Progenitor cell of endocrine pancreas (in vitro differentiated cells): ENCODE results near the gene ADGRL3. TPM values are rescaled to one million over a fixed set of nuclear protein-coding genes. Genes with fewer than 3 reads are reported as not detected.

Experiments
- DNase-seq: peaks from one replicate; pipeline ENCODE4 v3.0.0; 2021; ENCODE audit warnings: low spot score; ENCODE audit not compliant: unreplicated experiment
- H3K27ac Mint-ChIP-seq: 2 replicates; pipeline ENCODE4 v1.8.0; 2021; ENCODE audit warnings: mild to moderate bottlenecking, moderate library complexity, mixed read lengths
- H3K27me3 Mint-ChIP-seq: 2 replicates; pipeline ENCODE4 v1.8.0; 2021; ENCODE audit warnings: mixed read lengths
- H3K36me3 Mint-ChIP-seq: 2 replicates; pipeline ENCODE4 v1.8.0; 2022; ENCODE audit warnings: mixed read lengths; ENCODE audit not compliant: insufficient read depth
- H3K4me1 Mint-ChIP-seq: 2 replicates; pipeline ENCODE4 v1.8.0; 2021; ENCODE audit warnings: low read depth, mixed read lengths
- H3K4me3 Mint-ChIP-seq: 2 replicates; pipeline ENCODE4 v1.8.0; 2021; ENCODE audit warnings: low read depth, mild to moderate bottlenecking, moderate library complexity, mixed read lengths
- H3K9me3 Mint-ChIP-seq: 2 replicates; pipeline ENCODE4 v1.8.0; 2021; ENCODE audit warnings: low read depth, mixed read lengths
- total RNA-seq: library from RNA; stranded (reverse); gene quantifications from 2 replicates; pipeline ENCODE4 v1.2.1, GENCODE V29; 2021
- TF ChIP-seq, protein P1 (sequence below): fragments of 200-600 bp; sonication (generic); IDR thresholded peaks from one replicate; pipeline ENCODE4 v1.5.0; 2021; ENCODE audit warnings: antibody characterized with exemption, mild to moderate bottlenecking; ENCODE audit not compliant: unreplicated experiment

Gene ADGRL3
- total RNA-seq, 1 donor from 2014 or later = 5.6 TPM

DNA sequence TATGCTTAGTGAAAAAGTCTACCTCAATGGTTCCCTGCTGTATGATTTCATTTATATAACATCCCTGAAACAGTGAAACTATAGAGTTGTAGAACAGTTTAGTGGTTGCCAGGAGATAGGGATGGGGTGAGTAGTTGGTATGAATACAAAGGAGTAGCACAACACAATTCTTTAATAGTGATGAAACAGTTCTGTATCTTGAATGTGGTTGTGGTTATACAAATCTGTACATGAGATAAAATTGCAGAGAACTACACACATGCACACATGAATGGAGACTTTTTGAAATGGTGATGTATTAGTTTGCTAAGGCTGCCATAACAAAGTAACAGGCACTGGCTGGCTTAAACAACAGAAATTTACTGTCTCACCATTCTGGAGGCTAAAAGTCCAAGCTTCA, 677.1 kb downstream of the ADGRL3 start:
- Mint-ChIP-seq H3K36me3 (no peaks in the 10 kb centered on the region), H3K9me3 (no peaks in the 10 kb centered on the region), H3K27me3 (no peaks in the 10 kb centered on the region), H3K4me1 (no peaks in the 10 kb centered on the region), H3K27ac (no peak overlapping the region), H3K4me3 (no peak overlapping the region)
- DNase-seq = no peak
- TF ChIP-seq, protein P1, sequence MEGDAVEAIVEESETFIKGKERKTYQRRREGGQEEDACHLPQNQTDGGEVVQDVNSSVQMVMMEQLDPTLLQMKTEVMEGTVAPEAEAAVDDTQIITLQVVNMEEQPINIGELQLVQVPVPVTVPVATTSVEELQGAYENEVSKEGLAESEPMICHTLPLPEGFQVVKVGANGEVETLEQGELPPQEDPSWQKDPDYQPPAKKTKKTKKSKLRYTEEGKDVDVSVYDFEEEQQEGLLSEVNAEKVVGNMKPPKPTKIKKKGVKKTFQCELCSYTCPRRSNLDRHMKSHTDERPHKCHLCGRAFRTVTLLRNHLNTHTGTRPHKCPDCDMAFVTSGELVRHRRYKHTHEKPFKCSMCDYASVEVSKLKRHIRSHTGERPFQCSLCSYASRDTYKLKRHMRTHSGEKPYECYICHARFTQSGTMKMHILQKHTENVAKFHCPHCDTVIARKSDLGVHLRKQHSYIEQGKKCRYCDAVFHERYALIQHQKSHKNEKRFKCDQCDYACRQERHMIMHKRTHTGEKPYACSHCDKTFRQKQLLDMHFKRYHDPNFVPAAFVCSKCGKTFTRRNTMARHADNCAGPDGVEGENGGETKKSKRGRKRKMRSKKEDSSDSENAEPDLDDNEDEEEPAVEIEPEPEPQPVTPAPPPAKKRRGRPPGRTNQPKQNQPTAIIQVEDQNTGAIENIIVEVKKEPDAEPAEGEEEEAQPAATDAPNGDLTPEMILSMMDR = no peak

DNA sequence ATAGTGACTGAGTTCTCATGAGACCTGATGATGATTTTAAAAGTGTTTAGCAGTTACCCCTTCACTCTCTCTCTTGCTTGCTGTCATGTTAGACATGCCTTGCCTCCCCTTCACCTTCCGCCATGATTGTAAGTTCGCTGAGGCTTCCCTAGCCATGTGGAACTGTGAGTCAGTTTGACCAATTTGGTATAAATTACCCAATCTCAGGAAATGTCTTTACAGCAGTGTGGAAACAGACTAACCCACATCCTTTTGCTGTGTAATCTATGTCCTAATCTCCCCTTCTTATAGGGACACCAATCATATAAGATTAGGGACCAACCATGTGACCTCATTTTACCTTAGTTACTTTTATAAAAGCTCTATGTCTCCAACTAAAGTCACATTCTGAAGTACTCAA, 677.8 kb downstream of the ADGRL3 start:
- no peak for DNase-seq
- H3K4me1 Mint-ChIP-seq = no peaks in the 10 kb centered on the region

DNA sequence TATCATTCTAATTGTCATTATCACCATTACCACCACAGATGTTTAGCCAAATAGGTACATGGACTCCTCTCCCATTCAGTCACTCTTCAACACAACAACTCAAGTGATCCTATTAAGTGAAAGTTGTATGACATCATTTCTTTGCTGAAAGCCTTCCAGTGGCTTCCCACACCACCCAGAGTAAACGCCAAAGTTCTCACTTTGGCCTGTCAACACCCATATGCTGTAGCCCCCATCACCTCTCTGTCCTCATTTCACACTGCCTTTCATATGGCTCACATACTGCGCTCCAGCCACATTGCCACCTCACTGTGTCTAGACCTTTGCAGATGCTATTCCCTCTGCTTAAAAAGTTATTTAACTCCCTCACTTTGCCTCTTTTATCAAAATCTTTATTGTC, 682.3 kb downstream of the ADGRL3 start:
- Mint-ChIP-seq H3K27me3 (no peaks in the 10 kb centered on the region), H3K27ac (no peak overlapping the region), H3K36me3 (no peaks in the 10 kb centered on the region), H3K4me1 (no peaks in the 10 kb centered on the region), H3K9me3 (no peaks in the 10 kb centered on the region), H3K4me3 (no peak overlapping the region)
- TF ChIP-seq, protein P1 = no peak
- no peak for DNase-seq

More for the DNA sequence above, 677.8 kb downstream of the ADGRL3 start:
- TF ChIP-seq, protein P1 = no peak
- no peaks in the 10 kb centered on the region for H3K36me3 Mint-ChIP-seq
- no peak overlapping the region for H3K4me3 Mint-ChIP-seq
- no peak overlapping the region for H3K27ac Mint-ChIP-seq
- no peaks in the 10 kb centered on the region for H3K27me3 Mint-ChIP-seq
- H3K9me3 Mint-ChIP-seq = no peaks in the 10 kb centered on the region

DNA sequence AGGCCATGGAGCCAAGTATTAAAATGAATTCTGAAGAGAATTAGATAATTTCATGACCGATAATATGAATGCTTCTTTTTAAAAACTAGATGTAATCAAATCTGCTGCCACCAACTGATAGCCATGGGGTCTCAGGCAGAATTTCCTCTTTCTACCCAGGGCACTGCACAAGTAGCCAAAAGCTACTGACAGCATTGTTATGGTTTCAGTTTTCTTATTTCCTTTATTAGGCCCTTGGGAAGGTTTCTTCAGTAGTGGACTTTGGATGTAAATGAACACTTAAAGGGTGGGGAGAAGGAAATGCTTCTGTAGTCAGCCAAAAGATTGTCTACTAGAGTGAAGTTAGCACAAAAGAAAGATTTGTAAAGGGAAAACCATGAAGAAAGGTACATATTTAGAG, 686.0 kb downstream of the ADGRL3 start:
- Mint-ChIP-seq H3K4me1 (no peaks in the 10 kb centered on the region), H3K9me3 (no peaks in the 10 kb centered on the region), H3K36me3 (no peaks in the 10 kb centered on the region)

DNA sequence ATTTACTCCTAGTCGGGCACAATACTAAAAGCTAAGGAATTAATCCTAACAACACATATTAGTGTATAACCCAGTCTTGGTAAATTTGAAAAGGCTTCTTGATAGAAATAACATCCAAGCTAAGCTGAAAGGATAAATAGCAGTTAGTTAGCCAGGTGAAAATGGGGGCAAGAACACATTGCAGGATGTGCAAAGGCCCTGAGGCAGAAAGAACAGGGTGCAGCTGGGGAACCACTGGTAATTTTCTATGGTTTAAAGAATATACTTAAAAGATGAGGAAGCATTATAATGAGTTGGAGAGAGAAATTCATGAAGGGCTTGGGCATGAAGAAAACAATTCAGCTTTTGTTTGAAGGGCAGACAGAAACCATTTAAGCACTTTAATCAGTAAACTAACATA, 689.0 kb downstream of the ADGRL3 start:
- H3K27ac Mint-ChIP-seq = no peak overlapping the region
- no peaks in the 10 kb centered on the region for H3K27me3 Mint-ChIP-seq
- TF ChIP-seq, protein P1 = no peak
- H3K36me3 Mint-ChIP-seq = no peaks in the 10 kb centered on the region
- DNase-seq = no peak
- no peaks in the 10 kb centered on the region for H3K9me3 Mint-ChIP-seq
- H3K4me1 Mint-ChIP-seq = no peaks in the 10 kb centered on the region
- H3K4me3 Mint-ChIP-seq = no peak overlapping the region

More for the DNA sequence above, 686.0 kb downstream of the ADGRL3 start:
- TF ChIP-seq, protein P1 = no peak
- H3K27ac Mint-ChIP-seq = no peak overlapping the region
- H3K4me3 Mint-ChIP-seq = no peak overlapping the region
- DNase-seq = no peak
- no peaks in the 10 kb centered on the region for H3K27me3 Mint-ChIP-seq
